GM19043 (cell line): Measurements from ENCODE around the gene LOXL3.
"Not testable (repeated sequence)": the region's sequence is repeated elsewhere in the genome, so short reads cannot be mapped to it uniquely, and the experiment has no call there.

Source experiments
- ATAC-seq: cut with Tn5 transposase; IDR thresholded peaks from one replicate; pipeline ENCODE4 v1.9.1; 2021; ENCODE audit warnings: low read depth; ENCODE audit not compliant: unreplicated experiment

The LOXL3 gene

DNA sequence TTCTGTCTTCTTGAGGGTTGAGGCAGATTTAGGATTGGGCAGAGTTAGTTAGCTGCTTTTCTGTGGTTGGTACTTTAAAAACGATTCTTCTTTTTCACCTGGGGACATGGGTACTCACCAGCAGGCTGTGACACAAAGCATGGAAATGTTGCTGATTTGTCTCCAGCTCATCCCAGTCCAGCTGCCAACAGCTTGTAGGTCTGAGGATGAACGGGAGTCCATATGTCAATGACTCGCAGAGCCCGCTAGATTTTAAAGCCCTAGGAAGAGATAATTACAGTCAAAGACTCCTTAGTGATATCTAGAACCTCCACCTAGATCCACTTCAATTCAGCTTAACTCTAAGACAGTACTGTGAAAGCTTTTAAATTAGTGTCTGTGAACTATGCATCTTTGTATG is 21.6 kb upstream of the LOXL3 start:
- no peak for ATAC-seq

DNA sequence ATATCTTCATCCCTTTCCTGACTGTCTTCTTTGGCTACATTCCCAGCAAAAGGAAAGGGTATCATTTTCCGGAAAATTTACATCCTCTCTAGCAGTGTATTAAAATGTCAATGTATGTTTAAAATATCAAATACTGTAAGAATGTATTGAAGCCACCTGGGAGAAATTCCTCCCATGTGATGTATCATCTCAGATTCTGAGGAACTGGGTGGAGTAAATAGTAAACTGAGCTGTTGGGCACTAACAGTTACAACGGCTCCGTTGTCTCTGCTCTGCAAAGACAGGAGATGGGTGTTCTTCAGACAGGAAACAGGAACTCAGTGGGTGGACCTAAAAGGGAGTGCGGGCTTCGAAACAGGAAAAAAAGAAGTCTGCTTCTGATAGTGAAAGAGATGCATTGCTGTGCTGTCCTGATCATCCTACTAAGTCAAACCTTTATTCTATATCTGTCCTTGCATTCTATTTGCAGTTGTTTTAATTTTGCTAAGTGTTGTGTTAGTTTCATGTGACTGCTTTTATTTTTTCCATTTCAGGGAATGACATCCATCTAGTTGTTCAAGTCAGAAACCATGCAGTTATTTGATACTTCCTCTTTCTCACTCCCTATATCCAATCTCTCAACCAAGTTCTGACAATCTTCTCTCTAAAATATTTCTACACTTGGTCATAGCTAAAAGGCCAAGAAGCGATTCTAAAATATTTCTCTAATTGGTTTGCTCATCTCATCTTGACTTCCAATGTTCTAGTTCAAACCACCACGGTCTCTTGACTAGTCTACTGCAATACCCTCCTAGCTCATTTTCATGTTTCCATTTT is 20.2 kb upstream of the LOXL3 start:
- peak; percentile 42 for ATAC-seq

DNA sequence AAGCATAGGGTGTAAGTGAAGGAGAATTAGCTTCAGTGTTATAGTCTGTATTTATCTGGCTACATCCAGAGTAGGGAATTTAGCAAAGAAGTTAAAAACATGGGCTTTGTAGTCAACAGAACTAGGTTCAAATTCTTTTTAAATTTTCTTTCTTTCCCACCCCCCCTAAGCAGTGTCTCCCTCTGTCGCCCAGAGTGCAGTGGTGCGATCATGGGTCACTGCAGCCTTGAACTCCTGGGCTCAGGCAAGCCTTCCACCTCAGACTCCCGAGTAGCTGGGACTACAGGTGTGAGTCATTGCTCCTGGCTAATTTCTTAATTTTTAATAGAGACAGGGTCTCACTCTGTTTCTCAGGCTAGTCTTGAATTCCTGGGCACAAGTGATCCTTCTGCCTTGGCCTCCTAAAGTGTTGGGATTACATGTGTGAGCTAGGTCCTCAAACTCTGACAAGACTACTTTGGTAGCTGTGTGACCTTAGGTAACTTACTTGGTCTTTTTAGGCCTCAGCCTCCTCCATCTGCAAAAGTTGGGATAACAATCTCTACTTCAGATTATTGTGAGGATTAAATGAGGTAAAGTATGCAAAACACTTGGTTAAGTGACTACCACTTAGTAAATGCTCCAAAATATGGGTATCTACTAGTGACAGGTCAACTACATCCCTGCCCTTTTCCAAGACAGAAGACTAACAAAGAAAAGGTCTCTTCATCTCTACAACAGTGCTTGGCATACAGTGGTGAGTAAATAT is 18.6 kb upstream of the LOXL3 start:
- ATAC-seq: no peak

DNA sequence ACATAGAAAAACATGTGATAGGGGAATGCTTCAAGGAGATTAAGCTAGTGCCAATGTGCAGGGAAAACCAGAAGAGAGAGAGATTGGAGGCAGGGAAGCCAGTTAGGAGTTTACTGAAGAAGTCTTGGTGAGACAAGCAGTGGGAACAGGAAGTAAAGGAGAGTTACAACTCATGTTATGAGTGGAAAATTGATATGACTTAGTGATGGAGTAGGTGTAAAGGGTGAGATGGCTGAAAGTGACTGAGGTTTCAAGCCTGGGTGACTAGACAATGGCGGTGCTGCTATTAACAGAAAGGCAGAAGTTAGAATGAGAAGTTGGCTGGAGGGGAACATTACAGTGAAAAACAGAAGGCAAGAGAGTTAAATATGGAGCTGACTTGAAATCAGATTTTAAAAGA is 17.3 kb upstream of the LOXL3 start:
- ATAC-seq: peak; percentile 58

DNA sequence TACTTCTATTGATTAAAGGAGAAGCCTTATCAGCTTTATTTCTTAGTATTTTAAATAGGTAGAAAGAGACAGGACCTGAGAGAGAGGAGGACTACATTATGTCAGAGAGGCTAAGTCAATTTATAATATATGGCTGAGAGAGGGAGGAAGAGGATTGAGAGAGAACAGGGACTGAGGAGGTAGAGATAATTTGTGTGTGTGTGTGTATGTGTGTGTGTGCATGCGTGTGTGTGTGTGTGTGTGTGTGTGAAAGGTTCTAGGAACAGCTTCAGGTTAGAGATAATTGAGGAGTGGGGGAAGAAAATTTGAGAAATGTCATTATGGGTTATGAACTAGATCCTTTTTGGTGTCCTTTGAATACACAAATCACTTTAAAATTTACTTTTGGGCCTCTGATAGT is 15.9 kb upstream of the LOXL3 start:
- ATAC-seq: no peak

DNA sequence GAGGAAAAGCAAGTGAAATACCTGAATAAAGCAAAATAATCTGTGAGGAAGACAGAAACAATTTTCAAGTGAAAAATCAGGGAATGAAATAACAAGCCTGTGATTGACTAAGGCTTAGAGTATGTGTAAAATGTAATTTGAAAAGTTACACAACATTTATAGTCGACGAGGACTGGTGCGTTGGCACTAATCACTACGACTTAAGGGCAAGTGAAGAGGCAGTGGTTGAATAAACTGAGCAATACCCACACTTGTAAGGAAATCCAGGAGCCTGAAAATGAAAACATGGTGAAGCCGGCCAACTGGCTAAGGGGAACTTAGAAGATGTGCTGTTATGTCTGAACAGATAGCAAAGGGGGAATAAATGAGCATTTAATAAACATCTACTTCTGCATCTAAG is 14.1 kb upstream of the LOXL3 start:
- no peak for ATAC-seq

DNA sequence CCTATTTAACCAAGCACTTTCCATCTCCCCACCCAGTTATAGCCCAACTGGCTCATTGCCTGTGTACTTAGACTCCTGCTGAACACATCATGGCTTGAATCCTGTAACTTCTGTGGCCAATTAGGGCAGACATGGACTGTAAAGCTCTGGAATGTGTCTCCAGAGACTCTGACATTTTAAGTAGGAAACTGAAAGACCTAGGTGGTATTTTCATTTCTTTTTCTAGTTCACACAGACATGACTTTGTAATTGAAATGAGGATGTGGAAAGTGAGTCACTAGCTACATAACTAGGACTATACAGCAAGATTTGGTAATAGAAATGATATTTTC is 13.0 kb upstream of the LOXL3 start:
- ATAC-seq: no peak

DNA sequence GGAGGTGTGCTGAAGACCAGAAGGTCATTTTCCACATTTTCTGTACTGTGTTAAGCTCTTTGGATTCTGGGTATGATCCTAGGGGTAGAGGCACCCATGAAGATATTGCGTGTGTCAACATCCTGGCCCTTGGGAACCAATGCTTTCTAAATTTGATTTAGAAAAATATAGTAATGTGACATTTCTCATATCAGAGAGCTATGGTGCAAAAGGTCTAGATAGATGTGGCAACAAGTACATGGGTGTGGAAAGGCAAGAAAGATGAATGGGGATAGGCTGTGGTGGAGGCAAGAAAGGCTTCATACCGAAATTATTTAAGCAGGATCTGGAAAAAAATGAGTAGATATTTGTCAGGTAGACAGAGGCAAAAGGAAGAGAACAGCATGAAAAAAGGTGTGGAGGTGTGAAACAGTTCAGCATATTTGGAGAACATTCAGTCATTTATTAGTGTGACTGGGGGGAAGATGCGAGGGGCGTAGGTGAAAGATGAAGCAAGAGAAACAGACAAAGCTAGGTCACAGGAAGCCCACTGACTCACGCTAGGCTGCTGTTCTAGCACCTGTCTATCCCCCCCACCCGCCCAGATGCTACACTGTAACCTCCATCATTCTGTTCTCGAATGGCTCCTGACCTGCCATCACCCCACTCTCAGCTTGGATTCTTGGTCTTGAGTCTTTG is 12.5 kb upstream of the LOXL3 start:
- ATAC-seq: no peak

DNA sequence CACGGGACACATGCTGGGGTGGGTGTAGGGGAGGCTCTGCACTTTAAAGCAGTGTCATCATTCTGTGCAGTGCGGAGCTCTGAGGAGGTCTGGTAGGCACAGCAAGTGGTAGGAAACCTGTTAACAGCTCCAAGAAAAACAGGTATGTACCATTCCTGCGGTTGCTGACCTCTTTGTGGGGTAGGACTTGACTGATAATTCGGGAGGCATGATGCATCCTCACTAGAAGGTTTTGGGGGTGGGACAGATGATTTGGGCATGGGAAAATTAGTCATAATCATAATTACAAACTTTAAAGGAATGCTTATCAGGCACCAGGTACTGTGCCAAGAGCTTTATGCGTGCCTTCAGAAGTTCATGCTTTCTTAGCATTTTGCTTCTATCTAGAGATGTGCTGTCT is 10.5 kb upstream of the LOXL3 start:
- no peak for ATAC-seq

DNA sequence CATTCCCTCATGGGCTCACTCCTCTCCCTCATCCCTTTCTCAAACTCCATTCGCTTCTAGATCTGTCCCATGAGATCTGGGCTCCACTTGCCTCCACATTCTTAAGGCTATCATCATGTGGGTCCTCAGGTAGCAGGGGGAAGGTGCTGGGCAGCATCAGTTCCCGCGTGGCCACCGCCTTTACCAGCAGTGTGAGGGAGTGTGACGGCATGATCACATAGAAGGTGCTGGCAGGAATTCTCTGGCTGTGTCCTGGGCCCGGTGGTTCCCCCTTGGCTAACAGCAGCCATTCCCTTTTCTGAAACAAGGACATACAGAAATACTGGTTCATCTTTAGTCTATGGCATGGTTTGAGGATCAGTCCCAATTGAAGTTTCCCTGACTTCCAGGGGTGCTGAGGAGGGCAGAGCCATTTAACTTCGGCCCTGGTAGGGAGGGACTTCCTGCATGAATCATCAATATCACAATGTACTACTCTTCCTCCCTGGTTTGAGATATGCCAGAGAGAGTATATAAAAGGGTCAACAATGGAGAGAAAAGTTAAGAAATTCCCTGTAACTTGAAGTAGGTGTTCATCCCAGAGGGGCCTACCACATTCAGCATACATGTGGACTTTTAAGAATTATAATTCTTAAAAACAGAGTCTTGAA is 8.5 kb upstream of the LOXL3 start:
- no peak for ATAC-seq

DNA sequence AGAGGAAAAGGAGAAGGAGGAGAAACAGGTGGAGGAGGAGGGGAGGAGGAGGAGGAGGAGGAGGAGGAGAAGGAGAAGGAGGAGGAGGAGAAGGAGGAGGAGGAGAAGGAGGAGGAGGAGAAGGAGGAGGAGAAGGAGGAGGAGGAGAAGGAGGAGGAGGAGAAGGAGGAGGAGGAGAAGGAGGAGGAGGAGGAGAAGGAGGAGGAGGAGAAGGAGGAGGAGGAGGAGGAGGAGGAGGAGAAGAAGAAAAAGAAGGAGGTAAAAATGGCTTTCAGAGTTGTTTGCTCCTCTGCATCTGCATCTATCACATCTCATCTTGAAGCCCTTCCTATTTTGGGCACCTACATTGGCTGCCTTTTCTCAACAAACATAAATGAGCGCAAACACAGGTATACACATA is 7.3 kb upstream of the LOXL3 start:
- ATAC-seq: not testable (repeated sequence)

DNA sequence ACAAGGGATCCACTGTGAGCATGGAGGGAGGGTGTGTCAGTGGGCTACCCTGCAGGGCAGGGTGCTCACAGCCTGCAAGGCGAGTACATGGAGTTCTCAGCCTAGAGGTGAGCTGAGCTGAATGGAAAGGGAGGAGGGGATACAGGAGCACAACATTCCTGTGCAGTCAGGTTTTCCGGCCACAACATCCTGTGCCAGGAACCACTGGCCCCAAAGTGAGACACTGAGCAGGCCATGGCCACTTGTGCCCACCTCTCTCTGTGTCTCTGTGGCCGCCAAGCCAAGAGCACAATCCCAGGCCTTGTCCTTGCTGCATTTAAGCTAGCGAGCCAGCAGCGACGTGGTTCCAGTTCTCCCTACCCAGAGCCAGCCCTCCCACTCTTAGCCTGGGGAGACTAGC is 6.8 kb upstream of the LOXL3 start:
- no peak for ATAC-seq

DNA sequence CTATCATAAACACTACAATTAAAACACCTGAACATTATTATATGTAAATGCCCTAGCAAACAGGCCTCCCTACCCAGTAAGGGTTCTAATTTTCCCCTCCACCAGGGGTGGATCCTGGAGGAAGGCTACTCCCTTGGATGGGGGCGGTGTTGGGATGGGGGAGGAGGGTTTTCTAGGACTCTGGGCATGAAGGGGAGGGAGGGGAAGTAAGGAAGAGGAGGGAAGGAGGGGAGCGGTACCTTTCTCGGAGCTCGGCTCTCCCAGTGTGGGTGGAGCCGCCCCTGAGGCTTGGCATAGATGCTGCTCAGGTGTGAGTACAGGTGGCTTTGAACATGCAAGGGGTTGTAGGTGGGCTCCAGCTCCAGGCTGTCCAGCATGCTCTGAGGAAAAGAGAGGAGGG is 6.2 kb upstream of the LOXL3 start:
- no peak for ATAC-seq

DNA sequence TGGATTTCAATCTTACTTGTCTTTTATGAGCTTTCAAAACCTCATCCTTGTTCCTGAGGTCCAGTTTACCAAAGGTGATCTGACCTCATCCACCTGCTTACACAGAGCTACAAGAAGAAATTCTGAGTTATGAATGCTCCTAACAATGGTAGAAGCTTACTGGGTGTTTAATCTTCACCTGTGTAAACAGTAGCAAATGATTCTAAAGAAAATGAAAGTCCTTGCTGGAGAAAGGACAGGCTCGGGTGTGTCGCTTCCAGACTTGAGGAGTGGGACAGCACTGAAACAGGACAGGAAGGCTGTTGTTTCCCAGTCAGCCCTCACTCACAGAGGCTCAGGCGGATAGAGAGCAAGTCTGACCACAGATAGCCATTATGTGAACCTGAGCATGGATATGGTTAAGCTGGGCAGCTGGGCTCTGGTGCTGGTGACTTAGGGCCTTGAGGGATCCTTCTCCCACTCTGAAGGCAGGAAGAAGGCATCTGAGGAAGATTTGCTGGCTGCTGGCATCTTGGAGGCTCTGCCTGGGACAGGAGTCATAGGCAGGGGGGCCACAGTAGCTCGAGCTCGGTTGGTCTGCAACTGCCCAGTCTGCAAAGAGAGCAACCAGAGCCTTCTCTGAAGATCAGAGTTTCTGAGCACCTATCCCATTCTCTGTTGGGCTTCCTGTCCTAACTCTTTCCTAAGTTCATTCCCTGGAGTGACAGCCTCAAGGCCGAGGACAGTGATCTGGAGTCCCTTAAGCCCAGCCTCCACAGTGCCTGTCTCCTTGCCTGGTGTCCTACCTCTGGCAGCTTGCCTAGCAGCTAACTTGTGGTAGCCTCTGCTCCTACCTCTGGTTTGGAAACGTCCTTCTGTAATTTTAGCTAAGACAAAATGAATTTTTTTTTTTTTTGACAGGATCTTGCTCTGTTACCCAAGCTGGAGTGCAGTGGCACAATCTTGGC is 4.8 kb upstream of the LOXL3 start:
- no peak for ATAC-seq

DNA sequence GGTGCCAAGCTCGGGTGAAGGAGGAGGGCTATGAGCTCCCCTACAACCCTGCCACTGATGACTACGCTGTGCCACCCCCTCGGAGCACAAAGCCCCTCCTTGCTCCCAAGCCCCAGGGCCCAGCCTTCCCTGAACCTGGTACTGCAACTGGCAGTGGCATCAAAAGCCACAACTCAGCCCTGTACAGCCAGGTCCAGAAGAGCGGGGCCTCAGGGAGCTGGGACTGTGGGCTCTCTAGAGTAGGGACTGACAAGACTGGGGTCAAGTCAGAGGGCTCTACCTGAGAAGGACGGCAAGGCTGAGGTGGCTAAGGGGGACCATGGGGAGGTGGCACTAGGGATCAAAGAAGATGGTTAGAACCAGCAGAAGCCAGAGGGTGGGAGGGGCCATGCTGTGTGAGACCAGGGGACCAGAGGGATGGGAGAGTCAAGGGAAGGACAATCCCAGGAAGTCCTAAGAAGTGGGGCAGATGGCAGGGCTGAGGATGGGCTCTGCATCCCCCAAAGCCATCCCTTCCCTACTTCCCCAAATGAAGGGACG is 3.2 kb upstream of the LOXL3 start:
- ATAC-seq: no peak

DNA sequence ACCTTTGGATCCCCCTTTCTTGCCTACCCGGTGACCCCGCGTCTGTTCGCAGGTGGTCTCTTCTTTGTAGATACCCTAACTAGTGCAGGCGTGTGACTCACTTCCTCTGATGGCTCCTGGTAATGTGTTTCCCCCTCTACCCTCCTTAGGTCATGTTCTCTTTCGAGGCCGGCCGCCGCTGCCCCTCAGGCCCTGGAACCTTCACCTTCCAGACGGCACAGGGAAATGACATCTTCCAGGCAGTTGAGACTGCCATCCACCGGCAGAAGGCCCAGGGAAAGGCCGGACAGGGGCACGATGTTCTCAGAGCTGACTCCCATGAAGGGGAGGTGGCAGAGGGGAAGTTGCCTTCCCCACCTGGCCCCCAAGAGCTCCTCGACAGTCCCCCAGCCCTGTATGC is 2.4 kb upstream of the LOXL3 start:
- no peak for ATAC-seq

DNA sequence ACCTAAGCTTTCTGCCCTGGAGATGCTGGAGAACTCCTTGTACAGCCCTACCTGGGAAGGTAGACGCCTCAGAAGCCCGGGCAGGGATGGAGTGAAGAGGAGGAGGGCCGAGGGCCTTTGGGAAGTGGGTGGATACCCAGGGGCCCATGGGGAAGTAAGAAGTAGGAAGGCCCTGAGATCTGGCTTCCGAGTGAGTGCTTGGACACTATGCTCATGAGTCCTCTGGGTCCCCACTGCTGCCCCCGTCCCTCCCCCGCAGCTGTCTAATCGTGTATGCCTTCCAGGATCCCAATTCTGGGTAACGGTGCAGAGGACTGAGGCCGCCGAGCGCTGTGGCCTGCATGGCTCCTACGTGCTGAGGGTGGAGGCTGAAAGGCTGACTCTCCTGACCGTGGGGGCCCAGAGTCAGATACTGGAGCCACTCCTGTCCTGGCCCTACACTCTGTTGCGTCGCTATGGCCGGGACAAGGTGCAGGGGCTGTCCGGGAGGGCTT is 1.9 kb upstream of the LOXL3 start:
- no peak for ATAC-seq

DNA sequence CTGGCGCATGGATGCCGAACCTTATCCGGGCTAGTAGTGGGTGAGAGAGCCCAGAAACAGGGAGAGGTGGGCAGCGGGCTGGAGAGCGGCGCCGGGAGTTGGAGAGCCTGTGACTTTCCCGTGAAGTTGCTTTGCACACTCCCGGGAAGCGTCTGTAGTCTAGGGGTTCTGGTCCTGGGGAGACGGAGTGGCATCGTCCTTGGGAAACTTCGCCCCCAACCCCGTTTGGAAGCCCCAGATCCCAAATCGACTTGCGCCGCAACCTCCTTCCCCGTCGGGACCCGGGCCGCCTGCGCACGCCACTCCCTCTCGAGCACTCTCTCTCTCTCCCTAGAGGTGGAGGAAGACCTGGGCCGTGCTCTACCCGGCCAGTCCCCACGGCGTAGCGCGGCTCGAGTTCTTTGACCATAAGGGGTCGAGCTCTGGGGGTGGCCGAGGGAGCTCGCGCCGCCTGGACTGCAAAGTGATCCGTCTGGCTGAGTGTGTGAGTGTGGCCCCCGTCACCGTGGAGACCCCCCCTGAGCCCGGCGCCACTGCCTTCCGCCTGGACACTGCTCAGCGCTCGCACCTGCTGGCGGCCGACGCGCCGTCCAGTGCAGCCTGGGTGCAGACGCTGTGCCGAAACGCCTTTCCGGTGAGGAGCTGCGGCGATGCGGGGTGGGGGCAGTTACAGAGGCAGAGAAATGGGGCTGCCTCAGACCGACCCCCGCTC is 1.2 kb upstream of the LOXL3 start:
- peak; percentile 35 for ATAC-seq
